GM23338 (cell line): ENCODE measurements around the gene WIF1. TPM values are rescaled to one million over a fixed set of nuclear protein-coding genes. Genes with fewer than 3 reads are reported as not detected.

Experiments used
- ATAC-seq: fragments of 200-7000 bp; cut with Tn5 transposase; 3 replicates; pipeline ENCODE4 v1.9.1; 2020
- DNase-seq: peaks from one replicate; pipeline ENCODE4 v3.0.0-alpha.2; 2015; ENCODE audit warnings: low spot score
- H2AFZ ChIP-seq: fragments of 200-600 bp; sonication (generic); 2 replicates; pipeline ENCODE4 v1.8.0; 2016; ENCODE audit warnings: antibody characterized with exemption, mild to moderate bottlenecking, moderate library complexity
- H3F3A ChIP-seq: fragments of 200-600 bp; sonication (generic); replicated peaks from 2 replicates; pipeline ENCODE4 v1.8.0; 2017; ENCODE audit warnings: antibody characterized with exemption, mixed run types, low read depth
- H3K27ac ChIP-seq: fragments of 200-600 bp; sonication (generic); 2 replicates; pipeline ENCODE4 v1.6.1; 2016; ENCODE audit warnings: low read depth
- H3K27me3 ChIP-seq: fragments of 200-600 bp; sonication (generic); 2 replicates; pipeline ENCODE4 v1.8.0; 2016; ENCODE audit warnings: mild to moderate bottlenecking, mixed run types, moderate library complexity; ENCODE audit not compliant: insufficient read depth
- H3K36me3 ChIP-seq: fragments of 200-600 bp; sonication (generic); 2 replicates; pipeline ENCODE4 v1.8.0; 2016; ENCODE audit warnings: mild to moderate bottlenecking; ENCODE audit not compliant: insufficient read depth
- H3K4me1 ChIP-seq: fragments of 200-600 bp; sonication (generic); 2 replicates; pipeline ENCODE4 v1.8.0; 2016; ENCODE audit warnings: mild to moderate bottlenecking, moderate library complexity; ENCODE audit not compliant: insufficient read depth
- H3K4me2 ChIP-seq: fragments of 200-600 bp; sonication (generic); 2 replicates; pipeline ENCODE4 v1.7.1; 2017; ENCODE audit warnings: mixed run types
- H3K4me3 ChIP-seq: fragments of 200-600 bp; sonication (generic); 2 replicates; pipeline ENCODE4 v1.6.1; 2016; ENCODE audit warnings: mixed run types
- H3K79me2 ChIP-seq: fragments of 200-600 bp; sonication (generic); replicated peaks from 2 replicates; pipeline ENCODE4 v1.8.0; 2017; ENCODE audit warnings: mild to moderate bottlenecking; ENCODE audit not compliant: insufficient read depth
- H3K9me2 ChIP-seq: fragments of 200-600 bp; sonication (generic); 2 replicates; pipeline ENCODE4 v1.8.0; 2017; ENCODE audit not compliant: insufficient read depth
- H4K20me1 ChIP-seq: fragments of 200-600 bp; sonication (generic); replicated peaks from 2 replicates; pipeline ENCODE4 v1.8.0; 2017; ENCODE audit warnings: mild to moderate bottlenecking; ENCODE audit not compliant: insufficient read depth
- H3K27ac Mint-ChIP-seq: 2 replicates; pipeline ENCODE4 v1.8.0; 2020; ENCODE audit warnings: inconsistent platforms, mild to moderate bottlenecking, moderate library complexity, mixed read lengths
- H3K27me3 Mint-ChIP-seq: 3 replicates; pipeline ENCODE4 v1.8.0; 2022; ENCODE audit warnings: low read depth, mild to moderate bottlenecking, moderate library complexity, mixed read lengths, inconsistent platforms; ENCODE audit not compliant: insufficient read depth, poor library complexity
- H3K36me3 Mint-ChIP-seq: 3 replicates; pipeline ENCODE4 v1.8.0; 2021; ENCODE audit warnings: low read depth, mild to moderate bottlenecking, inconsistent platforms, moderate library complexity, mixed read lengths
- H3K4me1 Mint-ChIP-seq: 3 replicates; pipeline ENCODE4 v1.8.0; 2020; ENCODE audit warnings: mild to moderate bottlenecking, inconsistent platforms, mixed read lengths
- H3K4me3 Mint-ChIP-seq: 3 replicates; pipeline ENCODE4 v1.8.0; 2021; ENCODE audit warnings: moderate library complexity, mild to moderate bottlenecking, inconsistent platforms, mixed read lengths
- H3K9me3 Mint-ChIP-seq: 3 replicates; pipeline ENCODE4 v1.8.0; 2020; ENCODE audit warnings: moderate library complexity, mild to moderate bottlenecking, inconsistent platforms, mixed read lengths
- CREB1 ChIP-seq: fragments of 250-450 bp; sonication (Bioruptor Pico); IDR thresholded peaks from 2 replicates; pipeline ENCODE4 v1.5.0; 2020; ENCODE audit warnings: low read depth, mild to moderate bottlenecking, moderate library complexity
- CTCF ChIP-seq, 2 experiments: fragments of 200-600 bp in 1 of 2; sonication (generic) in 1 of 2; conservative IDR thresholded peaks; 2 replicates each; pipeline versions ENCODE4 v1.5.1 to v1.6.1; 2016 to 2017; ENCODE audit warnings: antibody characterized with exemption in 2 of 2, low read depth in 2 of 2, mild to moderate bottlenecking in 2 of 2, moderate library complexity in 1 of 2
- ETS1 ChIP-seq: IDR thresholded peaks from 2 replicates; pipeline ENCODE4 v1.6.1; 2016; ENCODE audit warnings: antibody characterized with exemption
- EZH2 ChIP-seq: fragments of 200-600 bp; sonication (generic); IDR thresholded peaks from one replicate; pipeline ENCODE4 v1.8.0; 2017; ENCODE audit warnings: antibody characterized with exemption, mild to moderate bottlenecking, low read depth; ENCODE audit not compliant: unreplicated experiment
- EZH2phosphoT487 ChIP-seq: fragments of 200-600 bp; sonication (generic); IDR thresholded peaks from one replicate; pipeline ENCODE4 v1.8.1; 2018; ENCODE audit warnings: antibody characterized with exemption; ENCODE audit not compliant: unreplicated experiment
- JUNB ChIP-seq: IDR thresholded peaks from one replicate; pipeline ENCODE4 v1.6.1; 2016; ENCODE audit warnings: antibody characterized with exemption; ENCODE audit not compliant: unreplicated experiment
- NANOG ChIP-seq: IDR thresholded peaks from 2 replicates; pipeline ENCODE4 v1.6.1; 2016; ENCODE audit warnings: antibody characterized with exemption, borderline replicate concordance
- POLR2AphosphoS5 ChIP-seq: IDR thresholded peaks from 2 replicates; pipeline ENCODE4 v1.6.1; 2016; ENCODE audit warnings: antibody characterized with exemption, low read depth
- STAT1 ChIP-seq: IDR thresholded peaks from one replicate; pipeline ENCODE4 v1.6.1; 2016; ENCODE audit warnings: antibody characterized with exemption; ENCODE audit not compliant: unreplicated experiment
- ZNF114 ChIP-seq: fragments of 250-450 bp; sonication (Bioruptor Pico); IDR thresholded peaks from 2 replicates; pipeline ENCODE4 v1.5.0; 2020; ENCODE audit warnings: mild to moderate bottlenecking, moderate library complexity
- ZNF331 ChIP-seq: fragments of 250-450 bp; sonication (Bioruptor Pico); IDR thresholded peaks from 2 replicates; pipeline ENCODE4 v1.5.0; 2020; ENCODE audit warnings: low read depth, mild to moderate bottlenecking, moderate library complexity
- polyA plus RNA-seq: library from polyadenylated mRNA; unstranded; fragments of >200 nt; fragmentation: Nextera tagmentation; extraction: Ambion mirVana; gene quantifications from 2 replicates; pipeline ENCODE4 v1.2.1, GENCODE V29; 2016
- total RNA-seq: library from RNA; depleted of rRNA; stranded (reverse); fragments of >200 nt; shearing (Covaris generic); gene quantifications from 2 replicates; pipeline ENCODE4 v1.2.3, GENCODE V29; 2014
- TF ChIP-seq, protein P1 (sequence below): IDR thresholded peaks from one replicate; pipeline ENCODE4 v1.6.1; 2018; ENCODE audit warnings: antibody characterized with exemption; ENCODE audit not compliant: unreplicated experiment

The WIF1 gene
- total and polyA plus RNA-seq, 2 experiments from 2014 or later = 4.1 to 4.2 TPM

DNA sequence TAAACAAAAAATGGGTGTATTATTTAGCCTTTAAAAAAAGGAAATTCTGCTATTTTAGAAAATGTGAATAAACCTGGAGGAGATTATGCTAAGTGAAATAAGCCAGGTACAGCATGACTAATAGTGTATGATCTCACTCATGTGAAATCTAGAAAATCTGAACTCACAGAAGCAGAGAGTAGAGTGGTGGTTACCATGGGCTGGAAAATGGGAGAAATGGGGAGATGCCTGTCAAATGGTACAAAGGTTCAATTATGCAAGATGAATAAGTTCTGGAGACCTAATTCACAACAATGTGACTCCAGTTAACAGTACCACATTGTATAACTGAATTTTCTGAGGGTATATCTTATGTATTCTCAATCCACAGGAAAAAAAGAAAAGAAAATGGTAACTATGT, 30.9 kb upstream of the WIF1 start:
- H3K4me3 Mint-ChIP-seq = no peak overlapping the region
- DNase-seq = no peak
- no peaks in the 10 kb centered on the region for H4K20me1 ChIP-seq
- peaks cover 8% of the 10 kb centered on the region for H3K4me1 Mint-ChIP-seq
- H3K4me1 ChIP-seq = 0 out of 2 replicates have a peak, but pooled peaks cover 8% of the 10 kb centered on the region
- H3K4me3 ChIP-seq = no peak overlapping the region
- no peak for ATAC-seq
- TF ChIP-seq POLR2AphosphoS5 (no peak), EZH2 (no peak), CTCF (conservative IDR thresholded peaks at IDR 0.05; ENCODE audit: low read depth in 2 of 2) (no peak), ZNF114 (no peak), ETS1 (no peak), ZNF331 (no peak), CREB1 (CRISPR knock-in tag) (no peak), NANOG (no peak), JUNB (no peak), EZH2phosphoT487 (no peak), STAT1 (no peak)
- TF ChIP-seq, protein P1, sequence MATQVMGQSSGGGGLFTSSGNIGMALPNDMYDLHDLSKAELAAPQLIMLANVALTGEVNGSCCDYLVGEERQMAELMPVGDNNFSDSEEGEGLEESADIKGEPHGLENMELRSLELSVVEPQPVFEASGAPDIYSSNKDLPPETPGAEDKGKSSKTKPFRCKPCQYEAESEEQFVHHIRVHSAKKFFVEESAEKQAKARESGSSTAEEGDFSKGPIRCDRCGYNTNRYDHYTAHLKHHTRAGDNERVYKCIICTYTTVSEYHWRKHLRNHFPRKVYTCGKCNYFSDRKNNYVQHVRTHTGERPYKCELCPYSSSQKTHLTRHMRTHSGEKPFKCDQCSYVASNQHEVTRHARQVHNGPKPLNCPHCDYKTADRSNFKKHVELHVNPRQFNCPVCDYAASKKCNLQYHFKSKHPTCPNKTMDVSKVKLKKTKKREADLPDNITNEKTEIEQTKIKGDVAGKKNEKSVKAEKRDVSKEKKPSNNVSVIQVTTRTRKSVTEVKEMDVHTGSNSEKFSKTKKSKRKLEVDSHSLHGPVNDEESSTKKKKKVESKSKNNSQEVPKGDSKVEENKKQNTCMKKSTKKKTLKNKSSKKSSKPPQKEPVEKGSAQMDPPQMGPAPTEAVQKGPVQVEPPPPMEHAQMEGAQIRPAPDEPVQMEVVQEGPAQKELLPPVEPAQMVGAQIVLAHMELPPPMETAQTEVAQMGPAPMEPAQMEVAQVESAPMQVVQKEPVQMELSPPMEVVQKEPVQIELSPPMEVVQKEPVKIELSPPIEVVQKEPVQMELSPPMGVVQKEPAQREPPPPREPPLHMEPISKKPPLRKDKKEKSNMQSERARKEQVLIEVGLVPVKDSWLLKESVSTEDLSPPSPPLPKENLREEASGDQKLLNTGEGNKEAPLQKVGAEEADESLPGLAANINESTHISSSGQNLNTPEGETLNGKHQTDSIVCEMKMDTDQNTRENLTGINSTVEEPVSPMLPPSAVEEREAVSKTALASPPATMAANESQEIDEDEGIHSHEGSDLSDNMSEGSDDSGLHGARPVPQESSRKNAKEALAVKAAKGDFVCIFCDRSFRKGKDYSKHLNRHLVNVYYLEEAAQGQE = no peak
- peaks cover 1% of the 10 kb centered on the region for H3K27me3 Mint-ChIP-seq
- no peaks in the 10 kb centered on the region for H3K36me3 Mint-ChIP-seq
- no peaks in the 10 kb centered on the region for H3K27me3 ChIP-seq
- H3K27ac ChIP-seq = no peak overlapping the region
- peaks cover 7% of the 10 kb centered on the region; the same call in 1 of the 2 replicates for H3K9me2 ChIP-seq
- H3K4me2 ChIP-seq = no peak overlapping the region
- no peaks in the 10 kb centered on the region for H3K9me3 Mint-ChIP-seq
- no peaks in the 10 kb centered on the region for H3K79me2 ChIP-seq
- no peaks in the 10 kb centered on the region for H3F3A ChIP-seq
- H2AFZ ChIP-seq = no peak overlapping the region
- no peaks in the 10 kb centered on the region for H3K36me3 ChIP-seq
- H3K27ac Mint-ChIP-seq = no peak overlapping the region
